Tibial nerve (tissue), 3 donors: ENCODE results near the gene SP5.

Source experiments
- CTCF ChIP-seq, 5 experiments: fragments of 200-600 bp in 3 of 5; fragments of 450-650 bp in 2 of 5; sonication (generic) in 3 of 5; IDR thresholded peaks; one replicate each; pipeline ENCODE4 v1.5.1; 2016 to 2019; ENCODE audit warnings: antibody characterized with exemption in 5 of 5, mild to moderate bottlenecking in 3 of 5, moderate library complexity in 2 of 5
- POLR2A ChIP-seq, 2 donors: fragments of 450-650 bp; IDR thresholded peaks; one replicate each; pipeline ENCODE4 v1.6.1; 2017; ENCODE audit warnings: antibody characterized with exemption in 2 of 2, mild to moderate bottlenecking in 2 of 2, moderate library complexity in 2 of 2

- TF ChIP-seq CTCF (IDR thresholded peaks at IDR 0.05) (no peak), POLR2A (IDR thresholded peaks at IDR 0.05) (no peak)
Observed at GRCh38 chr2:170715062-170715931, at the start of gene SP5.
